Measurements from ENCODE around the gene PRR7. TPM values are rescaled to one million over a fixed set of nuclear protein-coding genes. Genes with fewer than 3 reads are reported as not detected.

PRR7 gene
- total and polyA plus RNA-seq, 2 experiments from 2014 or later = 4.8 to 11.7 TPM

GRCh38 chr5:177490311-177490991, 43.8 kb downstream of the PRR7 start:
- no peaks in the 10 kb centered on the region for H3K9me2 ChIP-seq (replicated peaks; ENCODE audit: insufficient read depth)
- peaks cover 8% of the 10 kb centered on the region for H4K20me1 ChIP-seq (ENCODE audit: insufficient read depth, poor library complexity, severe bottlenecking)
- no peaks in the 10 kb centered on the region for H3K36me3 ChIP-seq (replicated peaks; ENCODE audit: insufficient read depth, low read depth)
- no peak overlapping the region for H3K27ac ChIP-seq
- no peak overlapping the region for H2AFZ ChIP-seq
- 96% methylated on average over 14 of the region's 15 CpGs for WGBS (ENCODE audit: low lambda C conversion rate, missing lambda C conversion rate)
- no peak overlapping the region for H3K4me2 ChIP-seq
- H3K27me3 ChIP-seq = no peaks in the 10 kb centered on the region
- TF ChIP-seq CTCF (IDR thresholded peaks at IDR 0.05; ENCODE audit: poor library complexity) = no peak
- no peak for TF ChIP-seq EZH2 (IDR thresholded peaks at IDR 0.05; ENCODE audit: borderline replicate concordance)
- TF ChIP-seq EZH2phosphoT487 (IDR thresholded peaks at IDR 0.05; ENCODE audit: low read depth, severe bottlenecking, unreplicated experiment) = no peak
- H3K4me3 ChIP-seq = no peak overlapping the region
- no peak for DNase-seq (ENCODE audit: low spot score)
- no peaks in the 10 kb centered on the region for H3K9me3 ChIP-seq (ENCODE audit: low read depth)
- H3K4me1 ChIP-seq (ENCODE audit: insufficient read depth) = peaks cover 17% of the 10 kb centered on the region
- peaks cover 18% of the 10 kb centered on the region for H3K79me2 ChIP-seq

- Histone ChIP-seq H3K36me3 (replicated peaks; ENCODE audit: insufficient read depth, low read depth) (no peaks in the 10 kb centered on the region), H4K20me1 (ENCODE audit: insufficient read depth, poor library complexity, severe bottlenecking) (peaks cover 8% of the 10 kb centered on the region), H3K4me2 (no peak overlapping the region), H2AFZ (no peak overlapping the region), H3K27ac (no peak overlapping the region), H3K79me2 (peaks cover 18% of the 10 kb centered on the region), H3K4me3 (no peak overlapping the region), H3K27me3 (no peaks in the 10 kb centered on the region), H3K9me2 (replicated peaks; ENCODE audit: insufficient read depth) (no peaks in the 10 kb centered on the region), H3K4me1 (ENCODE audit: insufficient read depth) (peaks cover 22% of the 10 kb centered on the region), H3K9me3 (ENCODE audit: low read depth) (no peaks in the 10 kb centered on the region)
- DNase-seq (ENCODE audit: low spot score) = no peak
- TF ChIP-seq EZH2 (IDR thresholded peaks at IDR 0.05; ENCODE audit: borderline replicate concordance) (no peak), EZH2phosphoT487 (IDR thresholded peaks at IDR 0.05; ENCODE audit: low read depth, severe bottlenecking, unreplicated experiment) (no peak), CTCF (IDR thresholded peaks at IDR 0.05; ENCODE audit: poor library complexity) (no peak)
- WGBS (ENCODE audit: low lambda C conversion rate, missing lambda C conversion rate) = 97% methylated on average over 15 of the region's 16 CpGs
Observed at GRCh38 chr5:177490992-177491391, 44.4 kb downstream of the PRR7 start.

GRCh38 chr5:177491429-177491945, 44.9 kb downstream of the PRR7 start:
- H3K4me3 ChIP-seq = no peak overlapping the region
- H3K27ac ChIP-seq = no peak overlapping the region
- H4K20me1 ChIP-seq (ENCODE audit: insufficient read depth, poor library complexity, severe bottlenecking) = peaks cover 8% of the 10 kb centered on the region
- H3K9me3 ChIP-seq (ENCODE audit: low read depth) = no peaks in the 10 kb centered on the region
- H3K4me2 ChIP-seq = no peak overlapping the region
- no peaks in the 10 kb centered on the region for H3K36me3 ChIP-seq (replicated peaks; ENCODE audit: insufficient read depth, low read depth)
- DNase-seq (ENCODE audit: low spot score) = peak; percentile 65
- H3K27me3 ChIP-seq = no peaks in the 10 kb centered on the region
- WGBS (ENCODE audit: low lambda C conversion rate, missing lambda C conversion rate) = 44% methylated on average over 14 of the region's 43 CpGs
- peaks cover 27% of the 10 kb centered on the region for H3K4me1 ChIP-seq (ENCODE audit: insufficient read depth)
- peak; percentile 53 for TF ChIP-seq CTCF (IDR thresholded peaks at IDR 0.05; ENCODE audit: poor library complexity)
- TF ChIP-seq EZH2phosphoT487 (IDR thresholded peaks at IDR 0.05; ENCODE audit: low read depth, severe bottlenecking, unreplicated experiment) = no peak
- no peak overlapping the region for H2AFZ ChIP-seq
- peaks cover 20% of the 10 kb centered on the region for H3K79me2 ChIP-seq
- H3K9me2 ChIP-seq (replicated peaks; ENCODE audit: insufficient read depth) = no peaks in the 10 kb centered on the region

Data from hepatocyte (in vitro differentiated cells).